22Rv1 (cell line): Measurements from ENCODE around the gene ITPR1.

ENCODE experiments used
- ZFX ChIP-seq: fragments of 450-650 bp; IDR thresholded peaks from 2 replicates; pipeline ENCODE4 v1.6.1; 2017; ENCODE audit warnings: antibody characterized with exemption, borderline replicate concordance
- TF ChIP-seq, protein P1 (sequence below): fragments of 450-650 bp; IDR thresholded peaks from 2 replicates; pipeline ENCODE4 v1.5.1; 2017; ENCODE audit warnings: mild to moderate bottlenecking

- TF ChIP-seq, protein P1, sequence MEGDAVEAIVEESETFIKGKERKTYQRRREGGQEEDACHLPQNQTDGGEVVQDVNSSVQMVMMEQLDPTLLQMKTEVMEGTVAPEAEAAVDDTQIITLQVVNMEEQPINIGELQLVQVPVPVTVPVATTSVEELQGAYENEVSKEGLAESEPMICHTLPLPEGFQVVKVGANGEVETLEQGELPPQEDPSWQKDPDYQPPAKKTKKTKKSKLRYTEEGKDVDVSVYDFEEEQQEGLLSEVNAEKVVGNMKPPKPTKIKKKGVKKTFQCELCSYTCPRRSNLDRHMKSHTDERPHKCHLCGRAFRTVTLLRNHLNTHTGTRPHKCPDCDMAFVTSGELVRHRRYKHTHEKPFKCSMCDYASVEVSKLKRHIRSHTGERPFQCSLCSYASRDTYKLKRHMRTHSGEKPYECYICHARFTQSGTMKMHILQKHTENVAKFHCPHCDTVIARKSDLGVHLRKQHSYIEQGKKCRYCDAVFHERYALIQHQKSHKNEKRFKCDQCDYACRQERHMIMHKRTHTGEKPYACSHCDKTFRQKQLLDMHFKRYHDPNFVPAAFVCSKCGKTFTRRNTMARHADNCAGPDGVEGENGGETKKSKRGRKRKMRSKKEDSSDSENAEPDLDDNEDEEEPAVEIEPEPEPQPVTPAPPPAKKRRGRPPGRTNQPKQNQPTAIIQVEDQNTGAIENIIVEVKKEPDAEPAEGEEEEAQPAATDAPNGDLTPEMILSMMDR, result no peak
- no peak for TF ChIP-seq ZFX
Observed at GRCh38 chr3:4448187-4448586, 45.0 kb upstream of the ITPR1 start.
